ENCODE data around the gene CACNA1C. TPM values are rescaled to one million over a fixed set of nuclear protein-coding genes. Genes with fewer than 3 reads are reported as not detected.

The CACNA1C gene
- total RNA-seq, 1 experiment from 2014 or later = 3.7 TPM

GRCh38 chr12:2051700-2052621 is 826 bp upstream of the CACNA1C start:
- Histone ChIP-seq H3K4me1 (ENCODE audit: insufficient read depth, low read length, poor library complexity, severe bottlenecking) (no peaks in the 10 kb centered on the region), H3K9me3 (ENCODE audit: low read depth, low read length, poor library complexity, severe bottlenecking) (no peaks in the 10 kb centered on the region), H3K4me3 (ENCODE audit: low read depth, low read length, poor library complexity, severe bottlenecking) (peak overlapping the region; percentile 46), H3K27me3 (replicated peaks; ENCODE audit: insufficient read depth, low read depth, low read length, poor library complexity) (peaks cover 46% of the 10 kb centered on the region), H3K27ac (ENCODE audit: low read depth, low read length, poor library complexity, severe bottlenecking) (no peak overlapping the region), H3K36me3 (ENCODE audit: insufficient read depth, low read length, poor library complexity, severe bottlenecking) (no peaks in the 10 kb centered on the region)
- intact Hi-C loops (cut with micrococcal nuclease; ENCODE audit: unreplicated experiment) = no loop called here
- ChIA-PET POLR2A (ENCODE audit: low non-redundant PET) (no interaction called here), CTCF (interaction anchor here (1.0 kb wide), 1 partner anchor 112 kb away, joined by 5 read pairs; no protein-coding TSS in a partner anchor)
- TF ChIP-seq, protein P1, sequence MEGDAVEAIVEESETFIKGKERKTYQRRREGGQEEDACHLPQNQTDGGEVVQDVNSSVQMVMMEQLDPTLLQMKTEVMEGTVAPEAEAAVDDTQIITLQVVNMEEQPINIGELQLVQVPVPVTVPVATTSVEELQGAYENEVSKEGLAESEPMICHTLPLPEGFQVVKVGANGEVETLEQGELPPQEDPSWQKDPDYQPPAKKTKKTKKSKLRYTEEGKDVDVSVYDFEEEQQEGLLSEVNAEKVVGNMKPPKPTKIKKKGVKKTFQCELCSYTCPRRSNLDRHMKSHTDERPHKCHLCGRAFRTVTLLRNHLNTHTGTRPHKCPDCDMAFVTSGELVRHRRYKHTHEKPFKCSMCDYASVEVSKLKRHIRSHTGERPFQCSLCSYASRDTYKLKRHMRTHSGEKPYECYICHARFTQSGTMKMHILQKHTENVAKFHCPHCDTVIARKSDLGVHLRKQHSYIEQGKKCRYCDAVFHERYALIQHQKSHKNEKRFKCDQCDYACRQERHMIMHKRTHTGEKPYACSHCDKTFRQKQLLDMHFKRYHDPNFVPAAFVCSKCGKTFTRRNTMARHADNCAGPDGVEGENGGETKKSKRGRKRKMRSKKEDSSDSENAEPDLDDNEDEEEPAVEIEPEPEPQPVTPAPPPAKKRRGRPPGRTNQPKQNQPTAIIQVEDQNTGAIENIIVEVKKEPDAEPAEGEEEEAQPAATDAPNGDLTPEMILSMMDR (conservative IDR thresholded peaks at IDR 0.05; ENCODE audit: low read depth, low read length) = 0 out of 2 replicates have a peak, but pooled peaks have one; percentile 18
- no peak for TF ChIP-seq EZH2 (IDR thresholded peaks at IDR 0.05; ENCODE audit: borderline replicate concordance, low read depth, low read length, poor library complexity, severe bottlenecking)
- DNase-seq (ENCODE audit: low spot score) = peak; percentile 21
- BruUV-seq (replicated peaks) = no TSS peak

DNA sequence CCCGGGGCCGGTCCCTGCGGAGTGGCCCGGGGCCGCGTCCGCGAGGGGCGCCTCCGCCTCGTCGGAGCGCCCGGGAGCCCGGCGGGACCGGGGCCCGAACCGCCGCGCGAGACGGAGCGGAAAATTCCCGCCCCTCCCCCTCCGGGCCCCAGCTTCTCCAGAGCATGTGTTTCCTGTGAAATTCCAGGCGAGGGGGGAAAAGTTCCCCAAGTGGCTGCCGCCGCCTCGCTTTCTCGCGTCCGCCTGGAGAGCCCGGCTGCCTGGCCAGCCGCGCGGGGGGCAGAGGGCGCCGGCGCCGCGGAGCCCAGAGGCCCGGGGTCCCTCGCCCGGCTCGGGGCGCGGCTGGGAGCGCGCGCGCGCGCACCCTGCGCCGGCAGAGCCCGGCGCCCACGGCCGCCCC is 904 bp downstream of the CACNA1C start:
- POLR2A ChIA-PET (ENCODE audit: low non-redundant PET) = no interaction called here
- Histone ChIP-seq H3K27ac (ENCODE audit: low read depth, low read length, poor library complexity, severe bottlenecking) (no peak overlapping the region), H3K4me3 (ENCODE audit: low read depth, low read length, poor library complexity, severe bottlenecking) (peak overlapping the region; percentile 62), H3K4me1 (ENCODE audit: insufficient read depth, low read length, poor library complexity, severe bottlenecking) (peaks cover 12% of the 10 kb centered on the region), H3K36me3 (ENCODE audit: insufficient read depth, low read length, poor library complexity, severe bottlenecking) (no peaks in the 10 kb centered on the region), H3K9me3 (ENCODE audit: low read depth, low read length, poor library complexity, severe bottlenecking) (no peaks in the 10 kb centered on the region), H3K27me3 (replicated peaks; ENCODE audit: insufficient read depth, low read depth, low read length, poor library complexity) (peaks cover 42% of the 10 kb centered on the region)
- BruUV-seq (replicated peaks) = no TSS peak
- CTCF ChIA-PET = no interaction called here
- DNase-seq (ENCODE audit: low spot score) = no peak
- TF ChIP-seq, protein P1 (conservative IDR thresholded peaks at IDR 0.05; ENCODE audit: low read depth, low read length) = no peak
- no peak for TF ChIP-seq EZH2 (IDR thresholded peaks at IDR 0.05; ENCODE audit: borderline replicate concordance, low read depth, low read length, poor library complexity, severe bottlenecking)
- intact Hi-C loops (cut with micrococcal nuclease; ENCODE audit: unreplicated experiment) = loop anchor here (1.0 kb wide), 1 partner anchor 231 kb away; no protein-coding TSS in a partner anchor

GRCh38 chr12:2054091-2055018 is 1.6 kb downstream of the CACNA1C start:
- ChIA-PET POLR2A (ENCODE audit: low non-redundant PET) (no interaction called here), CTCF (interaction anchor here (1.0 kb wide), 1 partner anchor 232 kb away, joined by 3 read pairs; no protein-coding TSS in a partner anchor)
- peaks cover 12% of the 10 kb centered on the region for H3K4me1 ChIP-seq (ENCODE audit: insufficient read depth, low read length, poor library complexity, severe bottlenecking)
- no peak for TF ChIP-seq EZH2 (IDR thresholded peaks at IDR 0.05; ENCODE audit: borderline replicate concordance, low read depth, low read length, poor library complexity, severe bottlenecking)
- TF ChIP-seq, protein P1 (conservative IDR thresholded peaks at IDR 0.05; ENCODE audit: low read depth, low read length) = no peak
- peaks cover 37% of the 10 kb centered on the region for H3K27me3 ChIP-seq (replicated peaks; ENCODE audit: insufficient read depth, low read depth, low read length, poor library complexity)
- no peak overlapping the region for H3K27ac ChIP-seq (ENCODE audit: low read depth, low read length, poor library complexity, severe bottlenecking)
- no peaks in the 10 kb centered on the region for H3K9me3 ChIP-seq (ENCODE audit: low read depth, low read length, poor library complexity, severe bottlenecking)
- BruUV-seq (replicated peaks) = no TSS peak
- intact Hi-C loops (cut with micrococcal nuclease; ENCODE audit: unreplicated experiment) = no loop called here
- H3K4me3 ChIP-seq (ENCODE audit: low read depth, low read length, poor library complexity, severe bottlenecking) = peak overlapping the region; percentile 62
- DNase-seq (ENCODE audit: low spot score) = no peak
- no peaks in the 10 kb centered on the region for H3K36me3 ChIP-seq (ENCODE audit: insufficient read depth, low read length, poor library complexity, severe bottlenecking)

Data from A673 (cell line).